OCI-LY7 (cell line): ENCODE measurements around the gene LMTK3.

ENCODE experiments used
- CTCF ChIP-seq: fragments of 200-600 bp; sonication (generic); conservative IDR thresholded peaks from 2 replicates; pipeline ENCODE4 v1.5.1; 2014; ENCODE audit warnings: mild to moderate bottlenecking, antibody characterized with exemption, low read length, moderate library complexity, mixed read lengths
- EZH2phosphoT487 ChIP-seq: fragments of 200-600 bp; sonication (generic); IDR thresholded peaks from 2 replicates; pipeline ENCODE4 v1.6.1; 2018; ENCODE audit warnings: low read depth, borderline replicate concordance, mild to moderate bottlenecking, mixed run types, antibody characterized with exemption, low read length, moderate library complexity, mixed read lengths

GRCh38 chr19:48554385-48555091 lies 42.9 kb upstream of the LMTK3 start:
- TF ChIP-seq CTCF (no peak), EZH2phosphoT487 (no peak)
